Measurements from ENCODE around the gene NPC2.
"Not testable (repeated sequence)": the region's sequence is repeated elsewhere in the genome, so short reads cannot be mapped to it uniquely, and the experiment has no call there.

Gene NPC2

DNA sequence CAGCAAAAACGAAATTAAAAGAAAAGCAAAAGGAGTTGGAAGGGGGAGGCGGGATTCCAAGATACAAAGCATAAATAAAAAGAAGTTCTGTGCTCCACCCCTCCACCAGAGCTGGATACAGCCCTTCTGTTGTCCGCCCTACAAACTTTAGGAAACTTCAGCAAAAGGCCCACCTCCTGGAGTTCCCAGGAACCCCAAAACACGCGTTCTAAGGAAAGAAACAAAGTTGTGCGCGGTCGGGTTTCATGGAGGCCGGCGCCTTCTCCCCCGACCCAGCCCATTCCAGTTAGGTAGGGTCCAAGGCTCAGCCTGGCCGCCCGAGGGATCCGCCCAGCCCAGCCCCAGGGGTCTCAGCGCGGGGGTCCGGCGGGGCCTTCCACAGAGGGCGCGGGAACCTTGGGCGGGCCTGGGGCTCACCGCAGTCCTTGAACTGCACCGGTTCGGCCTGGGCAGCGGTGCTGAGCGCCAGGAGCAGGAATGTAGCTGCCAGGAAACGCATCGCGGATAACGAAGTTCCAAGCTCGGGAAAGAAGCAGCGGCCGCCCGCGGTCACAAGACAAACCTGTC, at the start of gene NPC2:
Gene NPC2 (minus strand): TSS at position 530 of the 567 bp plus-strand sequence. CDS start 31 bp downstream, at position 499.
- DNase-seq (ENCODE audit: low spot score): no peak

DNA sequence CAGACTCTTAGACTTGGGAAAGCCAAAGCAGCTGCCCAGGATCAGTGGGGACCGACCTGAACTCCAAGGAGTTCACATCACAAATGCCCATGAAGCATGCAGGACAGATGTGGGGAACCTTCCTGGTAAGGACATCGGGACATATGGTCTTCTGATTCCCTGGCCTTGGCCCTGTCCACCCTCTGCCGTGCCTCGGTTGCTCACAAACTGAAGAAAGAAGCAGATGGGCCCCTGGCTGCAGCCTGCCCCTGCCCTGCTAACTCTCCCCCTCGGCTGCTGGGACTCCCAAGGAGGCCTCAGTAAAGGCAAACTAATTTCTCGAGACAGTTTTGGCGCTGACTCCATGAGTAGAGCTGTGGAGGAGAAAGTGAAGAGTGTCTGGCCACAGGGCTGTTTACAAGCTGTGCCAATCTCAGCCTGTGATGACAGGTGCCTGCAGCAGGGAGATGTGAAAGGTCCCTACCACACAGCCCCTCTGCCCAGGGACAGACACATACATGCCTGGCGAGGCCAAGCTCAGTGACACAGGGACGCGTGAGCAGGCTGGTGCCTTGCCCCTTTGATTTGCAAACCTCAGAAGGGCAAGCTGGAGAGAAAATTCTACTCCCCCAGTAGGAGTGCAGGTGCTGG, 49.1 kb upstream of the NPC2 start:
- DNase-seq (ENCODE audit: low spot score): no peak

DNA sequence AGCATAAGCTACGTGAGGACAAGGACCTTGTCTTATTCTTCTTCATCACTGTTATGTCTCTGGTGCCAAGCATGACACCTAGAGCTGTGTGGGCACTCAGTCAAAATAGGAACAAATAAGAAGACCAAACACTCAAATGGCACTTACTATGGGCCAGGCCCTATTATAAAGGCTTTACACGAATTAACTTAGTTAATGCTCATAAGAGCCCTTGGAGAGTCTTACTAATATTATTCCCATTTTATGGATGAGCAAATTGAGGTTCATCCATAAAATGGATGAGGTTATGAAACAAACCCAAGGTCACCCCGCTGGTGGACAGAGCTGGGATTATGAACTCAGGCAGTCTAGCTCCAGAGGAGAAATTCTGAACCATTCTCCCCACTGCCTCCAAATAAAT, 48.1 kb upstream of the NPC2 start:
- no peak for DNase-seq (ENCODE audit: low spot score)

DNA sequence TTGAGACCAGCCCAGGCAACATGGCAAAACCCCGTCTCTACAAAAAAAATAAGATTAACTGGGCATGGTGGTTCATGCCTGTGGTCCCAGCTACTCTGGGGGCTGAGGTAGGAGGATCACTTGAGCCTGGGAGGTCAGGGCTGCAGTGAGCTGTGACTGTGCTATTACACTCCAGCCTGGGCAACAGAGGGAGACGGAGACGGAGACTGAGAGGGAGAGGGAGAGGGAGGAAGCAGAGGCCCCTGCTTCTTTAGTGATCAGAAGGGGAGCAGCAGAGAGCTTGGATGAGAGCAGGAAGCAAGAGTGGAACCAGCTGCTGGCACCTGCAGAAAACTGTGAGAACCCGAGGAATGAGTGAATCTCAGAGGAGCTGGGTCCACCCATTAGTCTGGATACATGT, 46.4 kb upstream of the NPC2 start:
- no peak for DNase-seq (ENCODE audit: low spot score)

DNA sequence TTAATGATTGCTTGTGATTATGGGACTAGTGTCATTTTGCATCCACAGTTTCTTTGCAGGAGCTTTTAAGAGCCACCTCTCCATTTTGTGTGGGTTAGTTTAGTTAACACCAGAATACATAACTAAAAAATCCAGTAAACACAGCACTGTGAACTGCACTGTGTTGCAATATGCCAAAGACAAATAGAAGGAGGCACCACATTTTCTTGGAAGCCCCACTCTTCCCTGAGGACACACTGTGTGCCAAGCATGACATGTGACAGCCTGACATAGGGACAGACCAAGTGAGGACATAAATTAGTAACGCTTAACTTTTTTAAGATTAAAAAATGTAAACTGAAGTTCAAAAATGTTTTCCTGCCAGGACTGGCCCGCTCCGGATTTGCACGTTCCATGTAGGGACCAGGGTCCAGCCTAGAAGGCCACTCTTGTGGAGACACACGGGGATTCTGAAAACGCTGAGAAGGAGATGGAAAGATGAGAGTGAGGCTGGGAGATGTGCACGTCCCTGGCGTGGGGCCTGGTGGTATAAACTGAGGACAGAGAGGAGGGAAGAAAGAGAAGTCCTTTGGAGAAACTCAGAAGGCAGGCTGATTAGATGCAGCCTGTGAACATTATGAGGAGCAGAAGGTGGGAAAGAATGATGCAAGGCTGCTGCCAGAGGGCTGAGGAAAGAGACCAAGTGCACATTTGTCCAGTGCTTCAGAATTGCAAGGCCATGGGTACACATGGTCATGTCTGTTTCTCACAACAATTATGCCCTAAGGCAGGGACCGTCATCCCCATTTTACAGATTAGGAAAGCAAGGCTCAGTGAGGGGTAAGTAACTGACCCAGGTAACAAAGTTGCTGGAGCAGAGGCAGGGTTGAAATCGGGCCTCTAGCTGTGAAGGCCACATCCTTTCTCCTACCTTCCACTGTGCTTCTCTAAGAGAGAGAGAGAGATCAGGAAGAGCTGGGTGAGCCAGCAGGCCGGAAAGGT, 45.6 kb upstream of the NPC2 start:
- no peak for DNase-seq (ENCODE audit: low spot score)

DNA sequence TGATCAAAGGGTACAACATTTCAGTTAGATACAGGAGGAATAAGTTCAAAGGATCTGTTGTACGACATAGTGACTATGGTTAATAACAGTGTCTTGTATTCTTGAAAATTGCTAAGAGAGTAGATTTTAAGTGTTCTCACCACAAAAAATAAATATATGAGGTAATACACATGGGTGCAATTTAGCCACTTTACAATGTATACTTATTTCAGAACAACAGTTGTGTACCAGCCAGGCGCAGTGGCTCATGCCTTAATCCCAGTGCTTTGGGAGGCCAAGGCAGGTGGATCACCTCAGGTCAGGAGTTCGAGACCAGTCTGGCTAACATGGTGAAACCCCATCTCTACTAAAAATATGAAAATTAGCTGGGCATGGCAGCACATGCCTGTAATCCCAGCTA, 43.2 kb upstream of the NPC2 start:
- DNase-seq (ENCODE audit: low spot score): not testable (repeated sequence)

DNA sequence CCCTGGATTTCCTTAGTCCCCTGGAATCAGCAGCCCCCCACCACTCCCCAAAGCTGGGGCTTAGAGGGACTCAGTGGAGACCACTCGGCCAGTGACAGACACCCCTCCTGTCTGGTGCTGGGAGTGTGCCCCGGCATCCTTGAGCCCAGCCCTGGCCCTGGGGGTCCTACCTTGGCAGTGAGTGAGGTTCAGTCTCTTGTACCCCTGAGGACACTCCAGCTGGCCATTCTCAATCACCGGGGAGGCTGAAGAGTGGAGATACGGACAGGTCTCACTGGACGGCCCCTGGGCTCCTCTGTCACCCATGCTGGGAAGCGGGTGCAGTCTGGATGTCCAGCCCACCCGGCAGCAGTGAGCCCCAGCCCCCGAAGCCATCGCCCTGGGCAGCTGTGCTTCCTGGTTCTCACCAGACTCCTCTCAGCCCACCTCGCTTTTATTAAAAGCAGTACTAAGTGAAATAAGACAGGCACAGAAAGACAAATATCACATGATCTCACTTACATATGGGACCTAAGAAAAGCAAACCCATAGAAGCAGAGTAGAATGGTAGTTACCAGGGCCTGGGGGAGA, 42.7 kb upstream of the NPC2 start:
- no peak for DNase-seq (ENCODE audit: low spot score)

DNA sequence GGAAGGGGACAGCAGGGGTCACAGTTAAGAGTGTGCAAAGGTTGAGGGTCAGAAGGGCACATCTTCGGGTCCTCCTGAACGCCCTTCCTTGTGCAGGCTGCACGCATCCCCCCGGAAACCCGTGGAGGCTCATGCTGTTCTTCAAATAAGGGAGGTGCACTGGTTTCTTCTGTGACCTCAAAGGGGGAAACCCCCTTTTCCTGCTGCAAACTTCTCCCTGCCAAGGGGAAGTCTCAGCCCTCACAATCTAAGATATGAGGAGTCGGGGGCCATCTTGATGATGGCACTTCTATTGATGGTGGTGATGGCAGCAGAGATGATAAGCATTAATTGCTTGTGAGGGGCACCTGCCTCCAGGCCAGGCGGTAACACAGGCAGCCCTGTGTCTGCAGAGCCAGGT, 40.5 kb upstream of the NPC2 start:
- no peak for DNase-seq (ENCODE audit: low spot score)

DNA sequence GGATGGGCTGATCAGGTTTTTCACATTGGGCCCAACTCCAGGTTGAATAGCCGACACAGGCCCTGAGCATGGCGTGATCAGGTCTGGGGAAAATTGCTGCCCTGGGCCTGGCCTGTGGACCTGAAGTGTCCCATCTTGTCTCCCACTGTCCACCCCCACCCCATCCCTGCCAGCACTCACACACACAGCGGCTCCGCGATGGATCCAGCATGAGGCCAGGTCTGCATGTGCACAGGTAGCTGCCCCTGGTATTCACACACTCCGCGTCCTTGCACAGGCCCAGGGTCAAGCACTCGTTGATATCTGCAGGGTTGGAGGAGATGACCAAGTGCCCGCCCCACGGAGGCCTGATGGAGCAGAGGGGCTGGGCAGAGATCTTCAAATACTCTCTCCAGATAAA, 39.1 kb upstream of the NPC2 start:
- DNase-seq (ENCODE audit: low spot score): no peak

DNA sequence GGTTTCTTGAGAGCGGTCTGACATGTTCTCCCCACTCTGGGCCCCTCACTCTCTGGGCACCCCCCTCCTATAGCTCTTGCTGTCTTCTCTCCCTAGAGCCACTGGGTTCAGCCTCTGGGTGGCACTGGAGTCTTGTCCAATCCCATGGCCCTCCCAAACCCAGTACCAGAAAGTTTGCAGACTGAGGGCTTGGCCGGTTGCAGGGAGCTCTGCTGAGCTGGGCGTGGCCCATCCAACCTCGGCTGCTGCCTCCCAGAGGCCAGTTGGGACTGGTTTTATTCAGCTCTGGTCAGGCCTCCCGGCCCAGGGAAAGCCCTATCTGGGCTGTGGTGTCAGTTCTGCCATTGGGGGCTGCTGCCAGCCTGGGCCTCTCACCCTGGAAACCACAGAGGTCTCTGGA, 38.4 kb upstream of the NPC2 start:
- DNase-seq (ENCODE audit: low spot score): no peak

DNA sequence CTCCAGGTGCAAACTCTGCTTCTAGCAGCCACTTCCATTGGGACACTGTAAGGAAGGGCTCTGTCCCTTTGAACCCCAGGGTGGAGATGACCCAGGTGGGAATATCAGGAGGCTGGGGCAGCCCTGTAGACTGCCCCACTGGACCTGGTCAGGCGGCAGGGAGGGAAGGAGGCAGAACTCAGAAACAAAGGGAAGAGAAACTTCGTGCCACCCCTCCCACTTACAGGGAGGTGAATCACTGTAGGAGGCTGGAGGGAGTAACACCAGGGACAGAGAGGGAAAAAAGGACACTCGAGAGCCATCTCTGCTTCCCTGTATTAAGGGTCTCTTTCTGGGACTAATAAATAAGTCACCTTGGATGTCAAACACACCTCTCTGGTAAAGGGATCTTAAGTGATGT, 37.9 kb upstream of the NPC2 start:
- no peak for DNase-seq (ENCODE audit: low spot score)

DNA sequence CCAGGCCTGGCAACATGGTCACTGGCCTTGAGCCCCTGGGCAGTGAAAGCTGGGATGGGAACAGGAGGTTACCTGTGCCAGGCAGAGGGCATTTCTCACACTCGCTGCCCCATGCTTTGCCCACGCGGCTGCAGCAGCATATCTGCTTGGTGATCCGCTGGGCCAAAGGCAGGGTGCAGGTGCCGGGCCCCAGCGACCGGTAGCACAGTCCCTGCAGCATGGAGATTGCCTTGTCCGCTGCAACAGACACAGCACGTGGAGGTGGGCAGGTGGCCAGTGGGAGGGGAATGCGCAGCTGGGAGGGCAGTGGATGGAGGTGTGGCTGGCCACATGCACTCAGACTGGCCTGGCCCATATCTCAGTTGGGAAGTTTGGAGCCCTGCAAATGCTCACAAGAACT, 35.8 kb upstream of the NPC2 start:
- no peak for DNase-seq (ENCODE audit: low spot score)

DNA sequence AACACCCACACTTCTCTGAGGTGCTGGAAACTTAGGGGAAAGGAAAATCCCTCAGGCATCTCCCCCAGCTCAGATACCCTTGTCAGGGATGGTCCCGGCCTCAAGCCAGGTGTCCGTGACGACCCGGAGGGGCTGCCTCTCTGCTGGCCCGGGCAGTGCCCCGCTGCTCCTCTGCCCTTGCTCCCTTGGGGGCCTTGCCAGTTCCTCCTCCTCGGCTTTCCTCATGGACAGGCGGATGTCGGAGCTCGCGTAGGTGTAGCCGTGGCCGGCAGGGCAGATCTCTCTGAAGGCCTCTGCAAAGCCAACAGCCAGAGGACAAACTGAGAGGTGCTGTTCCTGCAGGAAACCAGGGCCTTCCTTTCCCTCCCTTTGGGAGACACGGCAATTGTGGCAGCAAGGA, 35.3 kb upstream of the NPC2 start:
- DNase-seq (ENCODE audit: low spot score): no peak

DNA sequence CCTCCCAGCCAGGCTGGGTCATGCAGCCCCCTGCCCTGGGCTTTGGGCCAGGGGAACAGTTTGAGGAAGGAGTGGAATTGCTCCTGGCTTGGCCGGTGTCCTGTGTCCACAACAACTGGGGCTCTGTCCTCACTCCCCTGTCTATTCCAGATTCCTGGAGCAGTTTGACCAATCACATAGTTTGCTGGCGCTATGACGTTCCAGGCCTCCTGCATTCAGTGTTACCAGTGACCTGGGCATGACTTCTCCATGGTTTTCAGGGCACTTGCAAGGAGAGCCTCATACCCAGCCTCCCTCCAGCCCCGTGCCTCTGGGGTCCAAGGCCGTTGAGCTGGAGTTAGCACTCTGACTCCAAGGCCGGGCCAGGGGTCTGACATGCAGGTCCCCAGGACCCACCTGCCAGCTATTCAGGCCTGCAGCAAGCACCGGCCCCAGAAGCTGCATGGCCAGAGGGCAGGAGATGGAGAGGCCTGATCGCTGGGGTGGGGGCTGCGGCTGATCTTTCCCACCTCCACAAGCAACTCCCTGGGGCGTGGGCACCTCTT, 34.7 kb upstream of the NPC2 start:
- DNase-seq (ENCODE audit: low spot score): no peak

DNA sequence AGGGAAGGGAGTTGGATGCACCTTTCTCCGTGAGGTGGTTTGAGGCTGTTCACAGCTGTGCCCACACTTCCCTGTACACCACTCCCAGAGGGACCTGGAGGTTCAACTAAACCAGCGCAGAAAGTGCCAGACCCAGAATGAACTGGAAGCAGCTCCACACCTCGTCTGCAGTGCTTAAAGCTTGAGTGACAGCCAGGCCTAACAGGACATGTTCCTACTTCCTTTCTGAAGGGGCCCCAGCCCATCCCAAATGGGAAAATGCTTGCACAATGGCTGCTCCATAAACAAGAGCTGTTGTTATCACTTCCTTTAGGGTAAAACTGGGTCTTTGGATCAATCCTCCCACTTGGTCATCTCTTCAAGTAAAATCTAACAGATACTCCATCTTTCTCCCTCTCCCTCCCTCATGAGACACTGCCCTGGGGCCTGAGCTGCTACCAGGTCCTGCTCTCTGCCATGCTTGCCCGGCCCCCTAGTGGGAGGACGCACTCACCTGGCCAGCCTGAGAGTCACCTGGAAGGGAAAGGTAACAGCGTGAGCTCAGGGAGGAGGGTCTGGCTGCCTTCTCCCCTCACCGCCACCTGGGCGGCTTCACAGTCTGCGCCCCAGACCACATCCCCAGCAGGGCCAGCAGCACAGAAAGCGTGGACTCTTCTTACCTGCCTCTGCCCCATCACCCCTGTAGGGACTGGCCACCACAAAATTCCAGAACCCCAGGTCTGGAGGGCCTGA, 33.9 kb upstream of the NPC2 start:
- no peak for DNase-seq (ENCODE audit: low spot score)

DNA sequence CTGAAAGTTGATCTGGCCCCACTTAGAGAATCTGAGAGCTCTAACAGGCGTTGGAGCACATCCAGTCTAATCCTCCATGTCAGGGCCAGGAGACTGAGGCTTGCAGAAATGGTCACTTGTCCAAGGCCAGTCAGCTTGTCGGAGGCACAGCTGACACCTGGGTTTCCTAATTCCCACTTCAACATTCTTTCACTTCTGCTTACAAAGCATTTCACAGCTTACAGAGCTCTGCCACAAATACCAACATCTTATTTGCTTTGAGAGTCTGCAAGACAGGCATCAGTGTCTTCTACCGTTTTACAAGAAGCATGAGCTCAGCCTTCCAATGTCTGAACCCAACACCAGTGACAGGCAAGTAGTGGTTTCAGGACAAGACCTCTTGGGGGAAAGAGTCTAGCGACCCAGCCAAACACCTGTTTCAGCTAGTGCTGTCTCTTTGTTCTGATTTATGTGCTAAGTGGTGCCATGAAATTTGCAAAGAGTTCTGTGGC, 32.3 kb upstream of the NPC2 start:
- DNase-seq (ENCODE audit: low spot score): no peak

DNA sequence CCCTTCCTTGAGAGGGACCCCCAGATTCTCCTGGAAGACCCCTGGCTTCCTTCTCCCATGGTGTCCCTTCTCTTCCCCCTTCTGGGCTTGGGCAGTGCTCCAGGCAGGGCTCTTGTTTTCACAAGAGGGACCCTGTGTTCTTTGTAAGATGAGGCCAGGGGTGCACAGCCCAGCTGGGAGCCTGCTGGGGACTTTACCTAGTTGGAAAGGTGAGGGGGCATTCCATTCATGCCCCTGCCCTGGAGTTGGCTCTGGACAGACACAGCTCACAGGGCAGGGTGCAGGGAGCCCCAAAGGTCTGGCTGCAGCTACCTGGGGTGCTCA, 31.7 kb upstream of the NPC2 start:
- DNase-seq (ENCODE audit: low spot score): no peak

DNA sequence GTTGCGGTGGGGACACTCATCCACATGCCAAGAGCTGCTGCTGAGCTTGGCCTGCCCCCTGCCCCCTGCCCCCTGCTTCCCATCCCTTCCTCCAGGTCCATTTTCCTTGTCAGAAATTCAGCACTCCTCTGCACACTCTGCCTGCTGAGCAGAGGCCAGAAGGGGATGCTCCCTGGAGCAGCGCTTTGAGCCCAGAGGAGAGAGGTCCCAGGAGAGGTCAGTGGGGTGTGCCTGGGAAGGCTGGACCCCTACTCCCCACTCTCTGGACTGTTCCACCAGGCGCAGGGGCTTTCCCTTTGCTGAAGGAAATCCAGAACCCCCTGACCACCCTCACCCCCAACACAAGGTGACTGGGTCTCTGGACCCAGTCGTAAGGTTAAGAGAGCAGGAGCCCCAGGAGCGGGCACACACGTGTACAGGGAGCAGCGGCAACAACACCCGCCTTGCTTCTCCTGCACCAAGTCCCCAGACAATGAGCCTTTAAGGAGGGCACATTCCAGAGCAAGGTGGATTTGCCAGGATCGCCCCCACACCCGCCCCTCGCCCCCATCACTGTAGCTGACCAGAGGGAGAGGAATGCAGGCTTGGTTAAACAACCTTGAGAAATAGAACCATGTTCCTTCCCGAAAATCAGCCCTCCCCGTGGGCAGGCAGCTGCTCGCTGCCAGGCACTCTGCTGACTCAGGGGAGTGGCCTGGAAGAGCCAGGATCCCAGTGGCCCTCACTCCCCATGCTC, 31.1 kb upstream of the NPC2 start:
- no peak for DNase-seq (ENCODE audit: low spot score)

DNA sequence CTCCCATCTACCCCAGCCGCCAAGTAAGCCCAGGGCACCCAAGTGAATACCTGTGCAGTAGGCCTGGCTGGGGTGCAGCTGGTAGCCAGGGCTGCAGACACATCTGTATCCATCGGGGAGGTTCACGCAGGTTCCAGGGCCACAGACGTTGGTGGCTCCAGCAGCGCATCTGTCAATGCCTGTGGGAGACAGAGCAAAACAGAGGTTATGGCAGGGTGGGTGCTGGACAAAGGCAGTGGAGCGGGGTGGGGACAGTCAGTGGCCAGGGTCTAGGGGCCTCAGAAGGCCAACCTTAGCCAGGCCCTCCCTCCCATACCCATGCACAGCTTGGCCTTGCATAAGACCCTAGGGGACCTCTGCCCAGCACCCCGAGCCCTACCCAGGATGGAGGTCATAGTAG, 29.6 kb upstream of the NPC2 start:
- no peak for DNase-seq (ENCODE audit: low spot score)

DNA sequence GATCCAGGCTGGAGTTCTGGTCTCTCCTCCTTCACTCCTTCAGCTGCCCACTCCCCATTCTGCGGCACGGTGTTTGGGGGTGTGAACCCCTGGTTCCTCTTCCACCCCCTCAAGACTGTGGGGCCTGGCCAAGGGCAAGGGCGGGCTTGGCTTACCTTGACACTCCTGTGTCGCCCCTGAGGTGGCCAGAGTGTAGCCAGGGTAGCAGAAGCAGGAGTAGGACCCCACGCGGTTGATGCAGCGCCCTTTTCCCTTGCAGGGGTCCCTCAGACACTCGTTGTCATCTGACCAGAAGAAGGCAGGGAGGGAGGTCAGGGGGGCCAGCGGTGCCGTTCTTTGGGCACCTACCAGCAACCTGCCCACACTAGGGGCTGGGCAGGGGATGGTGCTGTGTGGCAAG, 28.7 kb upstream of the NPC2 start:
- DNase-seq (ENCODE audit: low spot score): no peak
